Measurements from ENCODE around the gene TNFAIP3.

TNFAIP3 gene

GRCh38 chr6:137912813-137913212, 45.8 kb downstream of the TNFAIP3 start:
- TF ChIP-seq OSR1 (CRISPR knock-in tag; IDR thresholded peaks at IDR 0.05) (no peak), ZNF8 (CRISPR knock-in tag; IDR thresholded peaks at IDR 0.05) (no peak), ARNTL (CRISPR knock-in tag; IDR thresholded peaks at IDR 0.05; ENCODE audit: borderline replicate concordance, low read depth) (no peak), TCF4 (CRISPR knock-in tag; IDR thresholded peaks at IDR 0.05; ENCODE audit: borderline replicate concordance) (no peak), TOX (CRISPR knock-in tag; IDR thresholded peaks at IDR 0.05; ENCODE audit: borderline replicate concordance) (no peak), ZFP3 (CRISPR knock-in tag; IDR thresholded peaks at IDR 0.05) (no peak), ISL1 (CRISPR knock-in tag; IDR thresholded peaks at IDR 0.05) (no peak), PPARA (CRISPR knock-in tag; IDR thresholded peaks at IDR 0.05; ENCODE audit: borderline replicate concordance) (no peak), POU6F1 (CRISPR knock-in tag; IDR thresholded peaks at IDR 0.05; ENCODE audit: borderline replicate concordance, low read depth) (no peak), ZNF70 (CRISPR knock-in tag; IDR thresholded peaks at IDR 0.05) (no peak), ESRRG (CRISPR knock-in tag; IDR thresholded peaks at IDR 0.05) (no peak), GLIS3 (CRISPR knock-in tag; IDR thresholded peaks at IDR 0.05) (no peak)
- no peak for ATAC-seq

- ATAC-seq, result no peak
- TF ChIP-seq SNAI2 (CRISPR knock-in tag; IDR thresholded peaks at IDR 0.05) (no peak), ARNTL (CRISPR knock-in tag; IDR thresholded peaks at IDR 0.05; ENCODE audit: borderline replicate concordance, low read depth) (no peak), CREB5 (CRISPR knock-in tag; IDR thresholded peaks at IDR 0.05; ENCODE audit: low read depth) (no peak), ESRRG (CRISPR knock-in tag; IDR thresholded peaks at IDR 0.05) (no peak), TOX (CRISPR knock-in tag; IDR thresholded peaks at IDR 0.05; ENCODE audit: borderline replicate concordance) (no peak), PPARA (CRISPR knock-in tag; IDR thresholded peaks at IDR 0.05; ENCODE audit: borderline replicate concordance) (no peak), ZNF565 (CRISPR knock-in tag; conservative IDR thresholded peaks at IDR 0.05; ENCODE audit: low read depth) (no peak), ZFP3 (CRISPR knock-in tag; IDR thresholded peaks at IDR 0.05) (no peak), TSHZ2 (CRISPR knock-in tag; IDR thresholded peaks at IDR 0.05) (no peak), CSRNP3 (CRISPR knock-in tag; IDR thresholded peaks at IDR 0.05) (no peak), PATZ1 (CRISPR knock-in tag; IDR thresholded peaks at IDR 0.05; ENCODE audit: borderline replicate concordance) (no peak)
Observed at GRCh38 chr6:137913434-137913833, 46.4 kb downstream of the TNFAIP3 start.

GRCh38 chr6:137913996-137914529, 47.0 kb downstream of the TNFAIP3 start:
- ATAC-seq, result no peak
- TF ChIP-seq CSDC2 (CRISPR knock-in tag; IDR thresholded peaks at IDR 0.05) (no peak), ZFP30 (CRISPR knock-in tag; IDR thresholded peaks at IDR 0.05) (no peak), ZNF70 (CRISPR knock-in tag; IDR thresholded peaks at IDR 0.05) (no peak)

Measured in SK-N-SH treated with all-trans-retinoic acid at 6 μM for 48 hours (cell line).